Coronary artery (tissue), 2 donors: ENCODE measurements around the gene RAPGEF4.

Experiments
- DNase-seq: peaks from one replicate; pipeline ENCODE4 v3.0.0-alpha.2; 2017; ENCODE audit warnings: low spot score
- H3K27ac ChIP-seq, 2 donors: fragments of 200-600 bp; sonication (generic); one replicate each; pipeline ENCODE4 v1.5.1; 2016 to 2019
- H3K4me3 ChIP-seq: fragments of 200-600 bp; sonication (generic); 2 replicates; pipeline ENCODE4 v1.5.1; 2016; ENCODE audit warnings: mild to moderate bottlenecking, moderate library complexity
- TF ChIP-seq, protein P1 (sequence below): fragments of 200-600 bp; sonication (generic); IDR thresholded peaks from one replicate; pipeline ENCODE4 v1.5.1; 2019; ENCODE audit warnings: antibody characterized with exemption

The RAPGEF4 gene

DNA sequence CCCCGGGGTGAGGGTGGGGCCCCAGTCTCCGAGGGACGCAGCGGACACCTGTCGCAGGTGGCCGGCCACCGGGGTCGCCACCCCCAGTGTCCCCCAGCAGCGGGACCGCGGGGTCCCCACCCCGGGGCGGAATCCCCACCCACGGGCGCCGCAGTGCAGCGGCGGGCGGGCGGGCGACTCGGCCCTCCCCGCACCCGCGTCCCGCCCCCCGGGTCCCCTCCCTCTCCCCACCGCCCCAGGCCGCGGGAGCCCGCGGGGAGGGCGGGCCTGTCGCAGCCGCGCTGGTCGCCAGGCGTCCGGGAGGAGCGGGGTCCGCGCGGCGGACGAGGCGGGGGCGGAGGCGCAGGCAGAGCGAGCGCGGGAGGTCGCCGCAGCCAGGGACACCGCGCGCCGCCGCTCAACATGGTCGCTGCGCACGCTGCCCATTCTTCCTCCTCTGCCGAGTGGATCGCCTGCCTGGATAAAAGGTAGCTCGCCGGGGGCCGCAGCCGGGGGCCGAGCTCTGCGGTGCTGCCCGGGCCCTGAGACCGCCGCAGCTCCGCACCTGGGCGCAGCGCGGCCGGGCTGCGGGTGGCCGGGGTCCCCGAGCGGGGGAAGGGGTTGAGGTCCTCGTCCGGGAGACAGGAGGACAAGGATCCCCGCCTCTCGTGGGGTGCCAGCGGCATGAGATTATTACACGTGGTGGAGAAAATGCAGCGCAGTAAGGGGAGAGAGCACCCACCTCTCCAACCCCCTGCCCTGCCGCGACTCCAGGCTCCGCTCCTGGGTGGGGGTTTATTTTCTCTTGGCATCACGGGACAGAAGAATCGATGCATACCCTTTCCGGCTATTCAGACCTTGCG lies at the start of gene RAPGEF4:
Gene RAPGEF4 (plus strand): TSS at position 264 of the 842 bp plus-strand sequence. CDS start 139 bp downstream, at position 403.
- no peak for DNase-seq
- TF ChIP-seq, protein P1, sequence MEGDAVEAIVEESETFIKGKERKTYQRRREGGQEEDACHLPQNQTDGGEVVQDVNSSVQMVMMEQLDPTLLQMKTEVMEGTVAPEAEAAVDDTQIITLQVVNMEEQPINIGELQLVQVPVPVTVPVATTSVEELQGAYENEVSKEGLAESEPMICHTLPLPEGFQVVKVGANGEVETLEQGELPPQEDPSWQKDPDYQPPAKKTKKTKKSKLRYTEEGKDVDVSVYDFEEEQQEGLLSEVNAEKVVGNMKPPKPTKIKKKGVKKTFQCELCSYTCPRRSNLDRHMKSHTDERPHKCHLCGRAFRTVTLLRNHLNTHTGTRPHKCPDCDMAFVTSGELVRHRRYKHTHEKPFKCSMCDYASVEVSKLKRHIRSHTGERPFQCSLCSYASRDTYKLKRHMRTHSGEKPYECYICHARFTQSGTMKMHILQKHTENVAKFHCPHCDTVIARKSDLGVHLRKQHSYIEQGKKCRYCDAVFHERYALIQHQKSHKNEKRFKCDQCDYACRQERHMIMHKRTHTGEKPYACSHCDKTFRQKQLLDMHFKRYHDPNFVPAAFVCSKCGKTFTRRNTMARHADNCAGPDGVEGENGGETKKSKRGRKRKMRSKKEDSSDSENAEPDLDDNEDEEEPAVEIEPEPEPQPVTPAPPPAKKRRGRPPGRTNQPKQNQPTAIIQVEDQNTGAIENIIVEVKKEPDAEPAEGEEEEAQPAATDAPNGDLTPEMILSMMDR, result no peak
- no peak within 1 kb of the TSS for H3K27ac ChIP-seq

DNA sequence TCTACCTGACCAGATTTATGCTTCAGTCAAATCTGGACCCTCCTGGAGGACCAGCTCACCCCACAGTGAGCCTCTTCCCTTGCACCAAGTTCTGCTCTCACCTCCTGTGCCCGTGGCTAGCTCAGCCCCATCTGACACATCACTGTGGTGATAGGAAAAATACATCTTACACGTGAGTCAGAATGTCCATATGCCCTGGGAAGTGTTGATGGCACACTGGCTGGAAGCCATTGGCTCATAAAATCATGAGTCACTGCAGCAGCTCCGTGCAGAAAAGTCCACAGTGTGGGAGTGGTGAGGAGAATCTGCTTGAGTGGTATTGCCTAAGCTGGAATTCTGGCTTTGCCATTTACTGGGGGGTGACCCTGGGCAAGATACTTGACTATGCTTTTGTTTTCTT lies 42.6 kb upstream of the RAPGEF4 start:
- Histone ChIP-seq H3K27ac (no peak overlapping the region), H3K4me3 (no peak overlapping the region)
- DNase-seq, result no peak
- TF ChIP-seq, protein P1, result no peak

More for the DNA sequence above, at the start of gene RAPGEF4:
- H3K4me3 ChIP-seq, result peak within 1 kb of the TSS; percentile 65

DNA sequence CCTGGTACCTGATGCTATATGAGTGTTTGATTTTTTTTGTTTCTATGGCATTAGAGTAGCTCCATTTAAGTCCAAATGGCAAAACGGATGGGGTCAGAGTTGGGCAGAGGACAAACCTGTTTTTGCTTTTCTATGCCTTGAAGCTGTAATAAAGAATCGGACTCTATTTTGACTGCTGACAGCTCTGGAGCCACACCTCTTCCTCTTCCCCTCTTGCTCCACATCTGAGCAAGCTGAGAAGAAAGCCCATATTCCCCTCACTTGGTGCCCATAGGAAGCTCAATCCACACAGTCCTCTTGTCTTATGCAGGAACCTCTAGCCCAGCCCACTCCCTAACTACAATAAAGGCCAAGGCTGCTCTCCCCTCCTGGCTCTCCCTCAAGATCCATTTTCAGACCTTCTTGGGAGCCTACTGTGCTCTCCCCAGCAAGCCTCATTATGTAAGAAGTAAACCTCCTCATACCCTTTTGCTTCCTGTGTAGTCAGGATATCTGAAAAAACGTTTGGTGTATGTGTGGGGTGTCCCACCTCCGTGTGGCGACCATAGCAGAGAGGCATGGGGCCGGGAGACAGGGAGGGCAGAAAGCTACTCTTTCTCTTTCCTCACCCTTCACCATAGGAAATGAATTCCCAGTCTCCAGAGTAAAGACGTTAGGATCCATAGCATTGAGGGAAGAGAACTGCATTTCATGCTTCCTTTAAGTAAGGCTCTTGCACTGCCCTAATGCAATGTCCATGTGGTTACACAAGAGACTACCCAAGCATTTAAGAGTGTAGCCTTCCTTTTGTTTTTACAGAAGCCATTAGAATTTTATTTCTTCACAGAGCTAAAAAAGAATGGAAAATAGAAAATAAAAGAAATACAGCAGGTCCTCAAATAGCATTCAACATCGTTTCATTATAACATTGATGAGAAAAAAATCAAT lies 41.9 kb upstream of the RAPGEF4 start:
- H3K4me3 ChIP-seq, result no peak overlapping the region
- no peak for DNase-seq
- H3K27ac ChIP-seq, result no peak overlapping the region
- TF ChIP-seq, protein P1, result no peak

DNA sequence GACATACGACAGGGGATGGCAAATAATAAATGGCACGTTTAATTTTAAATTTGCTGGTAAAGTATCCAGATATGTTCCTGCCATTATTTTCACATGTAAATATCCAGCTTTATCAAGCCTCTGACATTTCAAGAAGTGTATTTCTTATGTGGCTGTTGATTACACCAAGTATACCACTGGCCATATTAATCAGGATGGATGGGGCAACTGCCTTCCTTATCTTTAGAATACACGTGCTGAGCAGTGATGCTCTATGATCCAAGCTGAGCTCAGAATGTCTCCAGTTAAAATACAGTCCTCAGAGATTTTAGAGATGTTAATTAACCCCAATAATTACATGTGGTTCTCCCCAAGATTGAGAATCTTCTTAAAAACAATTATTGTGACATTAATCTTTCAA lies 38.3 kb upstream of the RAPGEF4 start:
- TF ChIP-seq, protein P1, result no peak
- Histone ChIP-seq H3K27ac (no peak overlapping the region), H3K4me3 (no peak overlapping the region)
- DNase-seq, result no peak

DNA sequence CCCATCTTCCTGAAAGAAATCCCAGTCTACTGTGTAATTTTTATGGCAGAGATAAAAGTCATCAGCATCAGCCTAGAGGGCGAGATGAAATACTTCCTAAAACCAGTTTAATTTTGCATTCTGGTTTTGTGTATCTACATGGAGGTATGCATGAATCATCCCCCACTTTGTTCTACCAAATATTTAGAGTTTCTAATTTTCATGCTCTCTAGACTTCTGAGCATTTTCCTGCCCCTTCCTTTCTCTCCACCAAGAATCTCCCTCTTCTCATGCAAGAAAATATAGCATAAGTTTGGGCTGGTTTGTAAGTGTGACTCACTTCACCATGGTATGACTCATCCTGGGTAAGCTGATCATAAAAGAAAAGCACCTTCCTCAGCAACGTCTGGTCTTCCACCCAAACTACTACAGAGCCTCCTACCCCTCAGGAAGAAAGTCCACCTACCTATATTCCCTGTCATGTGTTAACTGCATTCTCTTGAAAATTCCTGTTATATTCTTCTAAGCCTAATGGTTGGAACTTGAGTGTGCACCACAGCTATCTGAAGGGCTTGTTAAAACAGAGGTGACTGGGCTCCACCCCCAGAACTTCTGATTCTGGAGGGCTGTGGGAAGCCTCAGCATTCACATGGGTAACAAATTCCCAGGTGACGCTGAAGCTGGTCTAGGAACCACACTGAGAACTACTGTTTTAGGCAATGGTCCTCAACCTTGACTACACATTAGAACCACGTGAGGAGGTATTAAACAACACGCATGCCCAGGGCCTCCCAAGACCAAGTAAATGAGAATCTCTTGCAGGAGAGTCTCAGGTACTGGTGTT lies 37.4 kb upstream of the RAPGEF4 start:
- TF ChIP-seq, protein P1, result no peak
- DNase-seq, result no peak
- Histone ChIP-seq H3K4me3 (no peak overlapping the region), H3K27ac (no peak overlapping the region)

DNA sequence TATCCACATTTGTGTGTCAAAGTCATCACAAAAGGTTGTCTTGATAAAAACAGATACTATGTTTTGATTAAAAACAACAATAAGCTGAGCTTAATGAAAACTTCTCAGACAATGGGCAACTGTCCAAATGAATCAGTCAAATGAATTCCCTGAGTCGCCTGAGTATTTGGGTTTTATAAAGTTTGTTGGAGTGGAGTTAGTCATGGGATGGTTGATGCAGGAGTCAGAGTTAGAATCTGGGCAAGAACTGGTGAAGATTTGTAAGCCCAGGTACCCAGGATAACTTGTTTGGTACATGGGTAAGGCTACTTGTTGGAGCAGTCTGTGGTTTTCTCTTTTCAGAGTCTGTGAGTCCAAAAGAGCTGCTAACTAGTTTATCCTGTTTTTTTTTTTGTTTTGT lies 34.4 kb upstream of the RAPGEF4 start:
- Histone ChIP-seq H3K27ac (no peak overlapping the region), H3K4me3 (no peak overlapping the region)
- TF ChIP-seq, protein P1, result no peak
- no peak for DNase-seq
